GM12878 (cell line): Measurements from ENCODE around the gene ATP7A. TPM values are rescaled to one million over a fixed set of nuclear protein-coding genes. Genes with fewer than 3 reads are reported as not detected.
"Not testable (repeated sequence)": the region's sequence is repeated elsewhere in the genome, so short reads cannot be mapped to it uniquely, and the experiment has no call there.

Experiments used
- ATAC-seq: fragments of 200-7000 bp; cut with Tn5 transposase; 3 replicates; pipeline ENCODE4 v1.9.1; 2020; ENCODE audit warnings: mild to moderate bottlenecking, moderate library complexity
- BruUV-seq: library from RNA; stranded (reverse); fragments of 400-500 nt; replicated peaks from 2 replicates; lab custom pipeline; 2021; lab: Mats Ljungman, UMichigan
- CTCF ChIA-PET: fragments of 300-600 bp; sonication (Branson Sonifier 250); formaldehyde crosslinking; extraction: SDS; loops from one replicate; lab custom pipeline; 2021; ENCODE audit warnings: inconsistent platforms; lab: Yijun Ruan, JAX
- POLR2A ChIA-PET: fragments of 350-600 bp; formaldehyde crosslinking; extraction: SDS; loops from one replicate; lab custom pipeline; 2021; ENCODE audit warnings: inconsistent platforms; lab: Charles Lee
- RAD21 ChIA-PET: fragments of 300-600 bp; sonication (Branson Sonifier 250); formaldehyde crosslinking; loops from one replicate; lab custom pipeline; 2023; ENCODE audit warnings: antibody characterized with exemption; ENCODE audit not compliant: unreplicated experiment; lab: Charles Lee
- SMC1A ChIA-PET: fragments of 300-600 bp; sonication (Branson Sonifier 250); formaldehyde crosslinking; loops from one replicate; lab custom pipeline; 2023; ENCODE audit not compliant: unreplicated experiment, uncharacterized antibody; lab: Charles Lee
- DNase-seq: peaks from one replicate; pipeline ENCODE4 v3.0.0-alpha.2; 2011; ENCODE audit warnings: low read depth, low spot score
- FAIRE-seq: peaks from 3 replicates; lab custom pipeline; 2011; peaks lifted over from hg19 to GRCh38; lab: Jason Lieb, UNC
- H2AFZ ChIP-seq: 2 replicates; pipeline ENCODE4 v1.6.0; 2011; ENCODE audit warnings: low read depth, low read length, control low read depth; ENCODE audit not compliant: control insufficient read depth
- H3K27ac ChIP-seq: 2 replicates; pipeline ENCODE4 v1.5.1; 2011; ENCODE audit warnings: control low read depth; ENCODE audit not compliant: control insufficient read depth, insufficient read depth
- H3K27me3 ChIP-seq, 2 experiments: replicated peaks in 1 of 2; 2 replicates each; pipeline versions ENCODE4 v1.6.0 to v1.6.1; 2011; ENCODE audit warnings: low read length in 1 of 2; ENCODE audit not compliant: control insufficient read depth in 2 of 2, insufficient read depth in 2 of 2
- H3K36me3 ChIP-seq, 2 experiments: 2 replicates each; pipeline ENCODE4 v1.5.1; 2011; ENCODE audit warnings: low read length in 1 of 2; ENCODE audit not compliant: control insufficient read depth in 2 of 2, insufficient read depth in 2 of 2
- H3K4me1 ChIP-seq: 2 replicates; pipeline ENCODE4 v1.6.1; 2011; ENCODE audit warnings: mild to moderate bottlenecking, low read length, moderate library complexity, mixed read lengths; ENCODE audit not compliant: control insufficient read depth, insufficient read depth
- H3K4me2 ChIP-seq: 2 replicates; pipeline ENCODE4 v1.6.0; 2011; ENCODE audit warnings: control low read depth; ENCODE audit not compliant: control insufficient read depth, insufficient read depth
- H3K4me3 ChIP-seq: fragments of 200-600 bp; sonication (generic); 2 replicates; pipeline ENCODE4 v1.5.1; 2016
- H3K79me2 ChIP-seq: 2 replicates; pipeline ENCODE4 v1.6.0; 2011; ENCODE audit warnings: low read length; ENCODE audit not compliant: control insufficient read depth, insufficient read depth
- H3K9ac ChIP-seq: 2 replicates; pipeline ENCODE4 v1.8.0; 2011; ENCODE audit warnings: low read length, control low read depth, mixed read lengths; ENCODE audit not compliant: control insufficient read depth, insufficient read depth
- H3K9me3 ChIP-seq: replicated peaks from 3 replicates; pipeline ENCODE4 v1.5.1; 2011; ENCODE audit warnings: mild to moderate bottlenecking, low read length; ENCODE audit not compliant: control insufficient read depth, insufficient read depth
- H4K20me1 ChIP-seq: 2 replicates; pipeline ENCODE4 v1.6.0; 2011; ENCODE audit not compliant: control insufficient read depth, insufficient read depth
- ATF7 ChIP-seq: fragments of 450-650 bp; IDR thresholded peaks from 2 replicates; pipeline ENCODE4 v1.6.1; 2016; ENCODE audit warnings: low read depth, mild to moderate bottlenecking
- CBX3 ChIP-seq: fragments of 200-600 bp; sonication (generic); IDR thresholded peaks from 2 replicates; pipeline ENCODE4 v1.6.1; 2016; ENCODE audit warnings: low read depth, borderline replicate concordance
- HDGF ChIP-seq: fragments of 450-650 bp; IDR thresholded peaks from 2 replicates; pipeline ENCODE4 v1.6.1; 2016; ENCODE audit warnings: antibody characterized with exemption
- NR2C2 ChIP-seq: IDR thresholded peaks from 2 replicates; pipeline ENCODE4 v1.6.1; 2011; ENCODE audit warnings: borderline replicate concordance, low read depth; ENCODE audit not compliant: control insufficient read depth, insufficient read length
- NRF1 ChIP-seq: conservative IDR thresholded peaks from 2 replicates; pipeline ENCODE4 v1.6.1; 2011; ENCODE audit warnings: mild to moderate bottlenecking, low read depth, low read length, improper control_type of control experiment
- PBX3 ChIP-seq: IDR thresholded peaks from 2 replicates; pipeline ENCODE4 v1.6.1; 2011; ENCODE audit warnings: mild to moderate bottlenecking, low read depth, low read length, moderate library complexity; ENCODE audit not compliant: insufficient replicate concordance
- PML ChIP-seq: IDR thresholded peaks from 2 replicates; pipeline ENCODE4 v1.6.1; 2012; ENCODE audit warnings: low read length, inconsistent platforms
- RELA ChIP-seq: fragments of 450-650 bp; IDR thresholded peaks from 2 replicates; pipeline ENCODE4 v1.8.0; 2014; ENCODE audit warnings: borderline replicate concordance; ENCODE audit not compliant: partially characterized antibody
- SPI1 ChIP-seq: IDR thresholded peaks from 2 replicates; pipeline ENCODE4 v1.6.1; 2011; ENCODE audit warnings: low read depth, mild to moderate bottlenecking, low read length, moderate library complexity, borderline replicate concordance; ENCODE audit not compliant: insufficient read depth
- TARDBP ChIP-seq: IDR thresholded peaks from 2 replicates; pipeline ENCODE4 v1.6.1; 2016; ENCODE audit warnings: borderline replicate concordance
- ZNF217 ChIP-seq: fragments of 450-650 bp; IDR thresholded peaks from 2 replicates; pipeline ENCODE4 v1.6.1; 2017; ENCODE audit warnings: antibody characterized with exemption, mild to moderate bottlenecking
- ZNF592 ChIP-seq: fragments of 450-650 bp; IDR thresholded peaks from 2 replicates; pipeline ENCODE4 v1.6.1; 2017; ENCODE audit warnings: mild to moderate bottlenecking, moderate library complexity
- WGBS: methylation state at CpG from one replicate; pipeline ENCODE4 v1.1.6; 2016; ENCODE audit warnings: low lambda C conversion rate; ENCODE audit not compliant: insufficient replicate concordance, insufficient coverage; ENCODE audit errors: missing lambda C conversion rate; 5-methylcytosine and 5-hydroxymethylcytosine counted together
- in situ Hi-C: fragments of 300-500 bp; cut with MboI; formaldehyde crosslinking; loops from 9 replicates; pipeline ENCODE4 v1.14.3; 2018; ENCODE audit warnings: mixed read lengths
- intact Hi-C: fragments of 100-400 bp; cut with micrococcal nuclease; formaldehyde crosslinking; loops from one replicate; pipeline ENCODE4 v1.14.2; 2022; ENCODE audit not compliant: unreplicated experiment
- polyA plus RNA-seq, 11 experiments: library from polyadenylated mRNA; depleted of rRNA in 4 of 11; unstranded in 6 of 11; stranded (reverse) in 5 of 11; fragments of >200 nt; fragmentation: Nextera tagmentation in 4 of 11; fragmentation: Illumina TruSeq in 1 of 11; extraction: Ambion mirVana in 4 of 11; extraction: Trizol in 1 of 11; gene quantifications; 1 replicate in 1 of 11; 2 replicates in 10 of 11; pipeline versions ENCODE4 v1.2.1 to v1.2.3, GENCODE V29; 2011 to 2016; ENCODE audit warnings: inconsistent platforms in 2 of 11, missing spikeins in 2 of 11, low read depth in 1 of 11
- total RNA-seq, 4 experiments: library from RNA; depleted of rRNA in 3 of 4; stranded (reverse); fragments of >200 nt in 3 of 4; fragmentation: Illumina TruSeq in 1 of 4; extraction: Trizol in 1 of 4; gene quantifications; 2 replicates each; pipeline versions ENCODE4 v1.2.1 to v1.2.3, GENCODE V29; 2013 to 2021

The ATP7A gene
- total and polyA plus RNA-seq, 10 of the 15 experiments (the other 5 are each of a cell fraction or from before 2014, with no cell fraction given) = 2.5 to 12.0 (median 7.6) TPM

GRCh38 chrX:77938083-77938680 lies 27.7 kb downstream of the ATP7A start (continued):
- no peak for TF ChIP-seq ZNF592
- no peak for TF ChIP-seq TARDBP
- no peak for TF ChIP-seq NR2C2
- TF ChIP-seq PML = no peak
- no peak for TF ChIP-seq CBX3
- TF ChIP-seq ZNF217 = no peak
- no peak for TF ChIP-seq HDGF
- TF ChIP-seq RELA = no peak
- no peak for TF ChIP-seq NRF1
- TF ChIP-seq SPI1 = no peak
- TF ChIP-seq PBX3 = no peak
- TF ChIP-seq ATF7 = no peak

- H3K27ac ChIP-seq, H3K4me3 ChIP-seq, H3K4me2 ChIP-seq, H3K27me3 ChIP-seq, H4K20me1 ChIP-seq, BruUV-seq, ATAC-seq, FAIRE-seq, H2AFZ ChIP-seq, CTCF ChIA-PET, H3K36me3 ChIP-seq, H3K9ac ChIP-seq, intact Hi-C loops, H3K4me1 ChIP-seq, in situ Hi-C loops, RAD21 ChIA-PET, DNase-seq, H3K79me2 ChIP-seq, H3K9me3 ChIP-seq: not testable (repeated sequence)
- ChIA-PET SMC1A (interaction anchor here (1.8 to 2.1 kb wide), 3 partner anchors 9 to 47 kb away, joined by 4 to 8 read pairs (median 4); no protein-coding TSS in a partner anchor), POLR2A (interaction anchor here (1.4 kb wide), 1 partner anchor 28 kb away, joined by 3 read pairs; no protein-coding TSS in a partner anchor)
- 88% methylated on average over 6 of the region's 6 CpGs for WGBS
These were observed 34.5 kb downstream of the ATP7A start for GRCh38 chrX:77945031-77945430.
